ENCODE data around the gene UBE2M.
"Not testable (repeated sequence)": the region's sequence is repeated elsewhere in the genome, so short reads cannot be mapped to it uniquely, and the experiment has no call there.

Gene UBE2M

GRCh38 chr19:58511353-58512208 lies 46.8 kb downstream of the UBE2M start, which contains the start of gene SLC27A5:
Gene SLC27A5, minus strand, starts transcription at chr19:58511992. Its CDS starts 37 bp downstream, at chr19:58511955.
- DNase-seq, result no peak

- no peak for DNase-seq
These were observed 48.1 kb downstream of the UBE2M start for GRCh38 chr19:58510084-58510862.

GRCh38 chr19:58509731-58510083 lies 48.7 kb downstream of the UBE2M start:
- no peak for DNase-seq

- DNase-seq, result not testable (repeated sequence)
These were observed 50.7 kb downstream of the UBE2M start for GRCh38 chr19:58507602-58508223.
